DOHH2 (cell line): ENCODE results near the gene FAR2.

Experiments used
- CTCF ChIP-seq: fragments of 200-600 bp; sonication (generic); IDR thresholded peaks from one replicate; pipeline ENCODE4 v1.5.1; 2014; ENCODE audit warnings: antibody characterized with exemption, mild to moderate bottlenecking, low read depth, low read length; ENCODE audit not compliant: poor library complexity, severe bottlenecking
- EZH2phosphoT487 ChIP-seq: fragments of 200-600 bp; sonication (generic); IDR thresholded peaks from 2 replicates; pipeline ENCODE4 v1.6.1; 2017; ENCODE audit warnings: borderline replicate concordance, mild to moderate bottlenecking, antibody characterized with exemption, low read length, moderate library complexity, mixed read lengths

- no peak for TF ChIP-seq CTCF
- no peak for TF ChIP-seq EZH2phosphoT487
Measured at GRCh38 chr12:29316752-29317151, 167.7 kb downstream of the FAR2 start.
